HepG2 (cell line): ENCODE data around the gene ARHGAP33. TPM values are rescaled to one million over a fixed set of nuclear protein-coding genes. Genes with fewer than 3 reads are reported as not detected.

Experiments
- ESRRA ChIP-seq: sonication (generic); formaldehyde crosslinking; IDR thresholded peaks from 2 replicates; pipeline ENCODE4 v1.5.1; 2020; ENCODE audit warnings: mild to moderate bottlenecking, low read depth, missing genetic modification reagents
- FOSL2 ChIP-seq: sonication (generic); formaldehyde crosslinking; IDR thresholded peaks from 2 replicates; pipeline ENCODE4 v1.4.0; 2020; ENCODE audit warnings: missing genetic modification reagents
- HNRNPLL ChIP-seq: fragments of 200-400 bp; formaldehyde crosslinking; IDR thresholded peaks from 2 replicates; pipeline ENCODE4 v1.6.1; 2017; ENCODE audit warnings: mild to moderate bottlenecking, low read depth, low read length; ENCODE audit not compliant: poor library complexity, severe bottlenecking
- JDP2 ChIP-seq: sonication (generic); formaldehyde crosslinking; IDR thresholded peaks from 2 replicates; pipeline ENCODE4 v1.8.1; 2022; ENCODE audit warnings: missing genetic modification reagents, borderline replicate concordance
- NFYB ChIP-seq: sonication (generic); formaldehyde crosslinking; IDR thresholded peaks from 2 replicates; pipeline ENCODE4 v1.4.0; 2020; ENCODE audit warnings: missing genetic modification reagents
- NR1H2 ChIP-seq: sonication (generic); formaldehyde crosslinking; IDR thresholded peaks from 2 replicates; pipeline ENCODE4 v1.8.1; 2022; ENCODE audit warnings: low read depth, missing genetic modification reagents, borderline replicate concordance
- YY1 ChIP-seq: IDR thresholded peaks from 2 replicates; pipeline ENCODE4 v1.6.1; 2011; ENCODE audit warnings: low read length, low read depth, moderate library complexity, mild to moderate bottlenecking; ENCODE audit not compliant: insufficient read depth, insufficient replicate concordance
- ZBTB7A ChIP-seq: sonication (generic); formaldehyde crosslinking; IDR thresholded peaks from 2 replicates; pipeline ENCODE4 v1.8.0; 2022; ENCODE audit warnings: mild to moderate bottlenecking, missing genetic modification reagents
- ZEB1 ChIP-seq: IDR thresholded peaks from 2 replicates; pipeline ENCODE4 v1.6.1; 2012; ENCODE audit warnings: mild to moderate bottlenecking, low read depth, inconsistent platforms; ENCODE audit not compliant: insufficient replicate concordance
- ZNF34 ChIP-seq: sonication (generic); formaldehyde crosslinking; IDR thresholded peaks from 2 replicates; pipeline ENCODE4 v1.4.0; 2020; ENCODE audit warnings: mild to moderate bottlenecking, missing genetic modification reagents, borderline replicate concordance
- ZNF614 ChIP-seq: IDR thresholded peaks from 2 replicates; pipeline ENCODE4 v1.6.1; 2018; ENCODE audit warnings: missing biosample characterization, missing genetic modification reagents, inconsistent platforms, borderline replicate concordance
- ZNF703 ChIP-seq: sonication (generic); formaldehyde crosslinking; IDR thresholded peaks from 2 replicates; pipeline ENCODE4 v1.5.1; 2020; ENCODE audit warnings: missing genetic modification reagents, mild to moderate bottlenecking, moderate library complexity, borderline replicate concordance
- polyA plus RNA-seq, 8 experiments: library from polyadenylated mRNA; depleted of rRNA in 3 of 8; stranded (reverse) in 7 of 8; unstranded in 1 of 8; fragments of >200 nt; fragmentation: Illumina TruSeq in 4 of 8; extraction: Trizol in 4 of 8; gene quantifications; 2 replicates each; pipeline versions ENCODE4 v1.2.1 to v1.2.3, GENCODE V29; 2011 to 2016; ENCODE audit warnings: low read depth in 4 of 8, missing spikeins in 1 of 8, mixed read lengths in 1 of 8; ENCODE audit not compliant: insufficient read depth in 1 of 8
- total RNA-seq, 5 experiments: library from RNA; depleted of rRNA; stranded (reverse); fragments of >200 nt; fragmentation: Illumina TruSeq; extraction: Trizol; gene quantifications; 2 replicates each; pipeline ENCODE4 v1.2.3, GENCODE V29; 2016; ENCODE audit warnings: low read depth in 1 of 5
- TF ChIP-seq, protein P1 (sequence below): IDR thresholded peaks from 2 replicates; pipeline ENCODE4 v1.6.1; 2016; ENCODE audit warnings: missing compliant biosample characterization, missing genetic modification reagents, borderline replicate concordance
- TF ChIP-seq, protein P2 (sequence below): sonication (generic); formaldehyde crosslinking; IDR thresholded peaks from 2 replicates; pipeline ENCODE4 v1.4.0; 2020; ENCODE audit warnings: missing genetic modification reagents
- TF ChIP-seq, protein P3 (sequence below), 2 experiments: fragments of 450-650 bp in 1 of 2; sonication (generic) in 1 of 2; formaldehyde crosslinking; IDR thresholded peaks; 2 replicates each; pipeline versions ENCODE4 v1.5.0 to v1.8.0; 2020 to 2022; ENCODE audit warnings: mild to moderate bottlenecking in 1 of 2, missing genetic modification reagents in 1 of 2
- TF ChIP-seq, protein P4 (sequence below): IDR thresholded peaks from 2 replicates; pipeline ENCODE4 v1.6.1; 2016; ENCODE audit warnings: missing biosample characterization, missing genetic modification reagents, low read depth
- TF ChIP-seq, protein P5 (sequence below): sonication (generic); formaldehyde crosslinking; IDR thresholded peaks from 2 replicates; pipeline ENCODE4 v1.4.0; 2020; ENCODE audit warnings: missing genetic modification reagents, borderline replicate concordance

ARHGAP33 gene
- total and polyA plus RNA-seq, 2 of the 13 experiments (the other 11 are each of a cell fraction or from before 2014, with no cell fraction given), result 1.3 to 2.7 TPM

DNA sequence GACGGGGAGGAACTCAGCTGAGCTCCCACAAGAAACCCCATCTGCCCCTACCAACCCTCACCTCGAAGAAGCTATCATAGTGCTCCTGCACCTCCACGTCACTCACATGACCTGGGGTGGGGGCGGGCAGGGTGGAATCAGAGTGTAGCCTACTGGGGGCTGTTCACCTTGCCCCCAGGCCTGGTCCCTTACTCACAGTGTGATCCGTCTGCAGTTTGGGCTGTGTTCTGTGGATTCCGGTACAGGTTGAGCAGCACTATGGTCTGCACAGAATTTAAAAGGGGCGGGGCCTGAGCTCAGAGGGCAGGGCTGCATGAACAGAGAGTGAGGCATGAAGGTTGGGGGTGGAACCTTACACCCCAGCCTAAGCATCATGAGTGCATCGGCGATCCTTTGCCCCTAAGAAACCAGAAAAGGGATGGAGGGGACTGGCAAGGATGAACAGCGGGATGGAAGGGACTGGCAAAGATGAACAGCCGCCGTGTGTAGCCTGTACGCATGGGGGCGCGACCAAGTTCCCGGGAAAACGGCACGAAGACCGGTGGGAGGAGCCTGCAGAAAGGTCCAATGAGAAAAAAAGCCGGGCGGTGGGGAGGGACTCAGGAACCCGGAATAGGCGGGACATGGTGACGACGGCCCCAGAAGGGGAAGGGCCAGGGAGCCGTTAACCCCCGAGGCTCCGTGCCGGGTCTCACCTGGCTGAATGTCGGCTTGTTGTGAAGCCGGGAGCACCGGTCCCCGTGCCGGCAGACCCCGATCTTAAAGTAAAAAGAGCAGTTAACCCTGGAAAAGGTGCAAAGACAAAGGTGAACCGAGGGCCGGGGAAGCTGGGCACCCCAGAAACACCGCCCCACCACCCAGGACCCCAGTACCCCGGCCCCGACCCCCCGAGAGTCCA, 30.7 kb upstream of the ARHGAP33 start (continued):
- TF ChIP-seq, protein P1, sequence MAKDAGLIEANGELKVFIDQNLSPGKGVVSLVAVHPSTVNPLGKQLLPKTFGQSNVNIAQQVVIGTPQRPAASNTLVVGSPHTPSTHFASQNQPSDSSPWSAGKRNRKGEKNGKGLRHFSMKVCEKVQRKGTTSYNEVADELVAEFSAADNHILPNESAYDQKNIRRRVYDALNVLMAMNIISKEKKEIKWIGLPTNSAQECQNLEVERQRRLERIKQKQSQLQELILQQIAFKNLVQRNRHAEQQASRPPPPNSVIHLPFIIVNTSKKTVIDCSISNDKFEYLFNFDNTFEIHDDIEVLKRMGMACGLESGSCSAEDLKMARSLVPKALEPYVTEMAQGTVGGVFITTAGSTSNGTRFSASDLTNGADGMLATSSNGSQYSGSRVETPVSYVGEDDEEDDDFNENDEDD (CRISPR knock-in tag), result peak; percentile 53; the same call in 1 of the 2 replicates
- no peak for TF ChIP-seq JDP2 (CRISPR knock-in tag)
- TF ChIP-seq NFYB (CRISPR knock-in tag), result peak; percentile 77
- TF ChIP-seq ZEB1, result no peak
- TF ChIP-seq ZBTB7A (CRISPR knock-in tag), result no peak
- no peak for TF ChIP-seq YY1
- peak; percentile 53 for TF ChIP-seq HNRNPLL
- TF ChIP-seq, protein P2, sequence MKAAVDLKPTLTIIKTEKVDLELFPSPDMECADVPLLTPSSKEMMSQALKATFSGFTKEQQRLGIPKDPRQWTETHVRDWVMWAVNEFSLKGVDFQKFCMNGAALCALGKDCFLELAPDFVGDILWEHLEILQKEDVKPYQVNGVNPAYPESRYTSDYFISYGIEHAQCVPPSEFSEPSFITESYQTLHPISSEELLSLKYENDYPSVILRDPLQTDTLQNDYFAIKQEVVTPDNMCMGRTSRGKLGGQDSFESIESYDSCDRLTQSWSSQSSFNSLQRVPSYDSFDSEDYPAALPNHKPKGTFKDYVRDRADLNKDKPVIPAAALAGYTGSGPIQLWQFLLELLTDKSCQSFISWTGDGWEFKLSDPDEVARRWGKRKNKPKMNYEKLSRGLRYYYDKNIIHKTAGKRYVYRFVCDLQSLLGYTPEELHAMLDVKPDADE (CRISPR knock-in tag), result no peak
- no peak for TF ChIP-seq ZNF34
- TF ChIP-seq, protein P3, sequence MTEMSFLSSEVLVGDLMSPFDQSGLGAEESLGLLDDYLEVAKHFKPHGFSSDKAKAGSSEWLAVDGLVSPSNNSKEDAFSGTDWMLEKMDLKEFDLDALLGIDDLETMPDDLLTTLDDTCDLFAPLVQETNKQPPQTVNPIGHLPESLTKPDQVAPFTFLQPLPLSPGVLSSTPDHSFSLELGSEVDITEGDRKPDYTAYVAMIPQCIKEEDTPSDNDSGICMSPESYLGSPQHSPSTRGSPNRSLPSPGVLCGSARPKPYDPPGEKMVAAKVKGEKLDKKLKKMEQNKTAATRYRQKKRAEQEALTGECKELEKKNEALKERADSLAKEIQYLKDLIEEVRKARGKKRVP (CRISPR knock-in tag; IDR thresholded peaks at IDR 0.05), result no peak
- TF ChIP-seq FOSL2, result no peak
- TF ChIP-seq ZNF703 (CRISPR knock-in tag), result no peak
- TF ChIP-seq, protein P4, sequence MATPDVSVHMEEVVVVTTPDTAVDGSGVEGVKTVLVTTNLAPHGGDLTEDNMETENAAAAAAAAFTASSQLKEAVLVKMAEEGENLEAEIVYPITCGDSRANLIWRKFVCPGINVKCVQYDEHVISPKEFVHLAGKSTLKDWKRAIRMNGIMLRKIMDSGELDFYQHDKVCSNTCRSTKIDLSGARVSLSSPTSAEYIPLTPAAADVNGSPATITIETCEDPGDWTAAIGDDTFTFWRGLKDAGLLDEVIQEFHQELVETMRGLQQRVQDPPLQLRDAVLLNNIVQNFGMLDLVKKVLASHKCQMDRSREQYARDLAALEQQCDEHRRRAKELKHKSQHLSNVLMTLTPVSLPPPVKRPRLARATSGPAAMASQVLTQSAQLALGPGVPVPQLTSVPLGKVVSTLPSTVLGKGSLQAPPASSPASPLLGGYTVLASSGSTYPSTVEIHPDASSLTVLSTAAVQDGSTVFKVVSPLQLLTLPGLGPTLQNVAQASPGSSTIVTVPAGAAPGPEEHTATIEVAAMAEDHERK, result no peak
- no peak for TF ChIP-seq ESRRA (CRISPR knock-in tag)
- no peak for TF ChIP-seq ZNF614 (CRISPR knock-in tag)
- no peak for TF ChIP-seq NR1H2 (CRISPR knock-in tag)
- TF ChIP-seq, protein P5, sequence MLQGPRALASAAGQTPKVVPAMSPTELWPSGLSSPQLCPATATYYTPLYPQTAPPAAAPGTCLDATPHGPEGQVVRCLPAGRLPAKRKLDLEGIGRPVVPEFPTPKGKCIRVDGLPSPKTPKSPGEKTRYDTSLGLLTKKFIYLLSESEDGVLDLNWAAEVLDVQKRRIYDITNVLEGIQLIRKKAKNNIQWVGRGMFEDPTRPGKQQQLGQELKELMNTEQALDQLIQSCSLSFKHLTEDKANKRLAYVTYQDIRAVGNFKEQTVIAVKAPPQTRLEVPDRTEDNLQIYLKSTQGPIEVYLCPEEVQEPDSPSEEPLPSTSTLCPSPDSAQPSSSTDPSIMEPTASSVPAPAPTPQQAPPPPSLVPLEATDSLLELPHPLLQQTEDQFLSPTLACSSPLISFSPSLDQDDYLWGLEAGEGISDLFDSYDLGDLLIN (CRISPR knock-in tag), result no peak
